HG03095 (cell line): ENCODE data around the gene NOTCH1.

Source experiments
- ATAC-seq: cut with Tn5 transposase; IDR thresholded peaks from one replicate; pipeline ENCODE4 v1.9.1; 2021; ENCODE audit warnings: moderate library complexity; ENCODE audit not compliant: unreplicated experiment

NOTCH1 gene

GRCh38 chr9:136546697-136547501 is 1.1 kb upstream of the NOTCH1 start:
- ATAC-seq, result no peak

- no peak for ATAC-seq
These were observed 220 bp downstream of the NOTCH1 start for GRCh38 chr9:136545692-136545964.

- peak; percentile 15 for ATAC-seq
These were observed 720 bp downstream of the NOTCH1 start for GRCh38 chr9:136544964-136545691.

GRCh38 chr9:136544548-136544963 is 1.3 kb downstream of the NOTCH1 start:
- no peak for ATAC-seq

- ATAC-seq, result no peak
These were observed 1.9 kb downstream of the NOTCH1 start for GRCh38 chr9:136543830-136544547.

- ATAC-seq, result no peak
These were observed 2.6 kb downstream of the NOTCH1 start for GRCh38 chr9:136543280-136543679.

GRCh38 chr9:136542241-136543040 is 3.4 kb downstream of the NOTCH1 start:
- no peak for ATAC-seq

GRCh38 chr9:136541709-136542108 is 4.1 kb downstream of the NOTCH1 start:
- no peak for ATAC-seq

- no peak for ATAC-seq
These were observed 4.7 kb downstream of the NOTCH1 start for GRCh38 chr9:136541179-136541578.

- peak; percentile 48 for ATAC-seq
These were observed 6.1 kb downstream of the NOTCH1 start for GRCh38 chr9:136539427-136540421.

GRCh38 chr9:136538599-136539426 is 7.0 kb downstream of the NOTCH1 start:
- no peak for ATAC-seq

- no peak for ATAC-seq
These were observed 7.8 kb downstream of the NOTCH1 start for GRCh38 chr9:136537896-136538598.

GRCh38 chr9:136537411-136537810 is 8.4 kb downstream of the NOTCH1 start:
- no peak for ATAC-seq

- ATAC-seq, result no peak
These were observed 9.1 kb downstream of the NOTCH1 start for GRCh38 chr9:136536721-136537241.

GRCh38 chr9:136536051-136536720 is 9.7 kb downstream of the NOTCH1 start:
- no peak for ATAC-seq

GRCh38 chr9:136535070-136535469 is 10.8 kb downstream of the NOTCH1 start:
- ATAC-seq, result no peak

GRCh38 chr9:136534366-136534765 is 11.5 kb downstream of the NOTCH1 start:
- ATAC-seq, result no peak

- ATAC-seq, result no peak
These were observed 12.1 kb downstream of the NOTCH1 start for GRCh38 chr9:136533775-136534157.
